ES-I3 (cell line): ENCODE data around the gene CCDC187.

ENCODE experiments used
- H3K36me3 ChIP-seq: 2 replicates; pipeline ENCODE4 v1.6.1; 2013; ENCODE audit warnings: mild to moderate bottlenecking, low read length, control low read depth, moderate library complexity; ENCODE audit not compliant: insufficient read depth
- H3K4me1 ChIP-seq: 2 replicates; pipeline ENCODE4 v1.6.1; 2013; ENCODE audit warnings: mild to moderate bottlenecking, control low read depth, low read length; ENCODE audit not compliant: insufficient read depth
- H3K9ac ChIP-seq: 2 replicates; pipeline ENCODE4 v1.6.1; 2013; ENCODE audit warnings: low read depth, mild to moderate bottlenecking, low read length, moderate library complexity
- H3K9me3 ChIP-seq: 2 replicates; pipeline ENCODE4 v1.6.1; 2013; ENCODE audit warnings: mild to moderate bottlenecking, low read length, moderate library complexity; ENCODE audit not compliant: control insufficient read depth, insufficient read depth

CCDC187 gene

DNA sequence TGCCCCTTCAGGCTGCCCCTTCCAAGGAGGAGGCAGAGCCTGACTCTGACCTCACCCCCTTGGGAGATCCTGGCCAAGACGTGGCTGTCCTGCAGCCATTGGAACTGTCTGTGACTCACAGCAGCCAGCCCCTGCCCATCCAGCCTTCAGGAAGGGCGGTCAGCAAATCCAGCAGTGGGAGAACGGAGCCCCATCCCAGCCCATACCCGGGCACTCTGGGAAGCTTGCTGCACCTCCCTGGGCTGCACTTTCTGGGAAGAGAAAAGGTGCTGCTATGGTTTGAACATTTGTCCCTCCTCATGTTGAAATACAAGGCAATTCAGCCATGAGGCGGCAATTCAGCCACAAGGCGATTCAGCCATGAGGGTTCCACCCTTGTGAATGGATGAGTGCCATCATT, 24.4 kb downstream of the CCDC187 start:
- H3K36me3 ChIP-seq: no peaks in the 10 kb centered on the region
- no peaks in the 10 kb centered on the region for H3K9me3 ChIP-seq
- H3K9ac ChIP-seq: no peak overlapping the region
- peaks cover 4% of the 10 kb centered on the region; the same call in 1 of the 2 replicates for H3K4me1 ChIP-seq

- Histone ChIP-seq H3K36me3 (no peaks in the 10 kb centered on the region), H3K9me3 (no peaks in the 10 kb centered on the region), H3K4me1 (peaks cover 4% of the 10 kb centered on the region; the same call in 1 of the 2 replicates), H3K9ac (no peak overlapping the region)
These were observed 25.0 kb downstream of the CCDC187 start for GRCh38 chr9:136278894-136279293.

DNA sequence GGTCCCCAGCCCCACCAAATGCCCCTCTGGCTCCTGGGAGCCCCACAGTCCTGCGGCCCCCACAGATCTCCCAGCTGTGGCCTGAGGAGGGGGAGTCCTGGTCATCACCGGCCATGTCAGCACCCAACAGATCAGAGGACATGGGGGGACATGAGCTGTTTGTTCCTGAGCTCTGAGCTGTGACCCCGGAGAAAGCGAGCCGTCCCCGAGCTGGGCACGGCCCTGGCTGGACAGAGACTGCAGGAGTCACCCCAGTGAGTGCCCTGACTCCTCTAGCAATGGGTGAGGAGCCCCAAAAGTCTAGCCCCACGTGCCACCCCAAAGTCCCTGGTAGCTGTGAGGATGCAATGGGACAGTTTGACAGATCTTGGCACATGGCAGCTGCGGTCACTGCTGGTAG, 25.7 kb downstream of the CCDC187 start:
- H3K9ac ChIP-seq: no peak overlapping the region
- no peaks in the 10 kb centered on the region for H3K9me3 ChIP-seq
- H3K4me1 ChIP-seq: peaks cover 4% of the 10 kb centered on the region; the same call in 1 of the 2 replicates
- no peaks in the 10 kb centered on the region for H3K36me3 ChIP-seq

GRCh38 chr9:136277746-136278145, 26.1 kb downstream of the CCDC187 start:
- Histone ChIP-seq H3K9me3 (no peaks in the 10 kb centered on the region), H3K4me1 (0 out of 2 replicates have a peak, but pooled peaks cover 4% of the 10 kb centered on the region), H3K9ac (no peak overlapping the region), H3K36me3 (no peaks in the 10 kb centered on the region)

DNA sequence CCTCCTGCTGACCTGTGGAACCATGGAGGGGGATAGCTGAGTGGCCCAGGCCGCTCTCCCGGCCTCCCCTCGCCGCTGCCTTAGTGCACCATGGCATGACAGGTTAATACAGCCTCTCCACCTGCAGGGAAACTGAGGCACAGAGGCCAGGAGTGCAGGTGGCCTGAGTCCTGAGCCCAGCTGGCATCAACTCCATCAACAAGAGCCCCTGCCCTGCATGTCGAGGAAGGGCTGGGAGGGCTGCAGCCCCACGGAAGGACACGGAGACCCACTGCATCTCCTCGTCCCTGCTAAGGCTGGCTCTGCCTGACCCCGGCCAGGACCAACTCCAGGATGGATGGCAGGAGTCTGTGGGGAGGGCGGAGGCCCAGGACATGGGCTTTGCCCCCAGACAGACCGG, 27.2 kb downstream of the CCDC187 start:
- Histone ChIP-seq H3K4me1 (0 out of 2 replicates have a peak, but pooled peaks cover 4% of the 10 kb centered on the region), H3K9me3 (no peaks in the 10 kb centered on the region), H3K36me3 (no peaks in the 10 kb centered on the region), H3K9ac (no peak overlapping the region)

DNA sequence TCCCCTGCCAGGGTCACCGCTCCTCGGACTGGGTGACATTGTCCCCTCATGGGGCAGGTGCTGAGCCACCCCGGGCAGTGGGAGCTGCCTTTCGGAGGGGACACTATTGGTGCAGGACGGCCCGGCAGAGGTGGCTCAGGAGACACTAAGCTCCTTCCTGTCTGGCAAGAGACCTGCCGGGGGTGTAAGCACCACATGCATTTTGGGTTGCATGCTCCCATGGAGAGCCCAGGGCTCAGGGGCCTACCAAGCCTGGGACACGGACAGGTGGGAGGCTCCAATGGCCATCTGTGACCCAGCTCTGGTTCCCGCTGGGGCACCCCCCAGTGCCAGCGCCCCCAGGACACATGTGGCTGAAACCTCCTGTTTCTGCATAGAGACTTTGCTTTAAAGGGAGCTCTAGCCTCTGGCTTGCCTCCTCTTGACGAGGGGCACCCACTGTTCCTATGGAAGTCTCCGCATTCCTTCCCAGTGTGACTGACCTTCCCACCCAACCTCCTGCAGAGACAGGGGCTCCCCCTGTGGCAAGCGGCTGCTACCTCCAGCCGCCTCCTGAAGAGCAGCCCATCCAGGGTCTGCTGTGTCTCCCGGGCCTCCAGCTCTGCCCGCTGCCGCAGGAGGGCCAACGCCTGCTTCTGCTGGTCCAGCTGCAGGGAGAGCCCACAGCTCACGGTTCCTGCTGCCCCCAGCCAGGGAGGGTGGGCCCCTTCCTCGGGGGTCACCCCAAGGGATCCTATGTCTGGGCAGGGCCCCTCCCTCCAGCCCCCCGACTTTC, 28.1 kb downstream of the CCDC187 start:
- Histone ChIP-seq H3K9me3 (no peaks in the 10 kb centered on the region), H3K9ac (no peak overlapping the region), H3K4me1 (0 out of 2 replicates have a peak, but pooled peaks cover 4% of the 10 kb centered on the region), H3K36me3 (no peaks in the 10 kb centered on the region)

- Histone ChIP-seq H3K36me3 (no peaks in the 10 kb centered on the region), H3K9ac (no peak overlapping the region), H3K9me3 (no peaks in the 10 kb centered on the region), H3K4me1 (0 out of 2 replicates have a peak, but pooled peaks cover 4% of the 10 kb centered on the region)
These were observed 28.9 kb downstream of the CCDC187 start for GRCh38 chr9:136274786-136275654.

DNA sequence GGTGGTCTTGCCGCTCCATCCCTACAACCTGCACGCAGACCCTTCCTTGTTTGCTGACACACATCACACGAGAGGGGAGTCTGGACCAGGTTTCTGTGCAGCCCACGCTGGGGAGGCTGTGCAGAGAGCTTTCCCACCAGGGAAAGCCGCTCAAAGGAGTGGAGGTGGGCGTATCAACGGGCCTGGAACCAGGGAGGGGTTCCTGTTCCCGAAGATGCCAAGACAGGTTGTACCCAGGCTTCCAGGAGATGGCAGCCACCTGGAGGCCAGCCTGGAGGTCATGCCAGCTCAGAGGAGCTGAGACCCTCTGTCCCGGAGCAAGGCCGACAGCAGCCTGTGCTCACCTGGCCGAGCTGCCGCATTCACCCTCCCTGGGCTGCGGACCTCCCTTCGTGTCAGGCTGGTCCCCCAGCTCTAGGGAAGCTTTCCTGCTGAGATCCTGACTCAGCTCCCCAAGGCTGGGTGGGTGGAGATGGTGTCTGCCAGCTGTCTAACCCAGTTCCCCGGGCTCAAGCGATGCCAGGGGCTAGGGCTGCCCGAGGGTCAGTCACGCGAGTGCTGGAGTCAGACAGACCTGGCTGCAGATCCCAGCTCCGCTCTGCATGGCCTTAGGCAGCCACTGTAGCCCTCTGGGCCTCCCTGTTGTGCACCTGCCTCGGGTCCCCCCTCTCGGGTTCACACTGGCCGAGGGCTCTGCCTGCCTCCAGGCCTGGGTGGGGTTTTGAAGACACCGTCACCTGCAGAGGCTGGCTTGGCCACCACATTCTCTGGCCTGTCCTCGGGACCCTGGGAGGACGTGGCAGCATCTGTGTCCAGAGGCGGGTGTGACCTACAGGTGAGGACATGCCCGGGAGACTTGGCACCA, 29.7 kb downstream of the CCDC187 start:
- H3K9ac ChIP-seq: no peak overlapping the region
- H3K36me3 ChIP-seq: no peaks in the 10 kb centered on the region

GRCh38 chr9:136273244-136273865, 30.5 kb downstream of the CCDC187 start:
- Histone ChIP-seq H3K9ac (no peak overlapping the region), H3K4me1 (0 out of 2 replicates have a peak, but pooled peaks cover 4% of the 10 kb centered on the region), H3K36me3 (no peaks in the 10 kb centered on the region), H3K9me3 (no peaks in the 10 kb centered on the region)

More for the DNA sequence above, 29.7 kb downstream of the CCDC187 start:
- Histone ChIP-seq H3K9me3 (no peaks in the 10 kb centered on the region), H3K4me1 (0 out of 2 replicates have a peak, but pooled peaks cover 4% of the 10 kb centered on the region)

GRCh38 chr9:136270173-136270705, 33.7 kb downstream of the CCDC187 start:
- no peak overlapping the region for H3K9ac ChIP-seq
- H3K9me3 ChIP-seq: no peaks in the 10 kb centered on the region
- no peaks in the 10 kb centered on the region for H3K36me3 ChIP-seq
- H3K4me1 ChIP-seq: no peaks in the 10 kb centered on the region

DNA sequence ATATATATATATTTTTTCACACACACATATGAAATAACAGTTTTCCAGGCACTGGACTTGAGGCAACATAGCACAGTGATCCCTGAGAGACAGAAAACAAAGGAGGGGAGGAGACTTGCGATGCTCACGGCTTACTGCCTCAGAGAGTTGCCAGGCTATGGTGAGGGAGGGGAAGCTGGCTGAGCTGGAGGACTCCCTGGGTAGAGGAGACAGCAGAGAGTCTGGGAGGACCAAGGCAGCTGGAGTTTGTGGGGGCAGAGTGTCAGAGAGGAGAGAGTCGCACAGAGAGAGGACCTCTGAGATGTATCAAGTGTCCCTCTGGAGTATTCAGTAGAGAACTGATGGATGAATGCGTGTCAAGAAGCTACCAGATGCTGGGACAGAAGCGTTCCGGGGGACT, 35.2 kb downstream of the CCDC187 start:
- H3K9ac ChIP-seq: no peak overlapping the region
- no peaks in the 10 kb centered on the region for H3K36me3 ChIP-seq
- no peaks in the 10 kb centered on the region for H3K4me1 ChIP-seq
- no peaks in the 10 kb centered on the region for H3K9me3 ChIP-seq

DNA sequence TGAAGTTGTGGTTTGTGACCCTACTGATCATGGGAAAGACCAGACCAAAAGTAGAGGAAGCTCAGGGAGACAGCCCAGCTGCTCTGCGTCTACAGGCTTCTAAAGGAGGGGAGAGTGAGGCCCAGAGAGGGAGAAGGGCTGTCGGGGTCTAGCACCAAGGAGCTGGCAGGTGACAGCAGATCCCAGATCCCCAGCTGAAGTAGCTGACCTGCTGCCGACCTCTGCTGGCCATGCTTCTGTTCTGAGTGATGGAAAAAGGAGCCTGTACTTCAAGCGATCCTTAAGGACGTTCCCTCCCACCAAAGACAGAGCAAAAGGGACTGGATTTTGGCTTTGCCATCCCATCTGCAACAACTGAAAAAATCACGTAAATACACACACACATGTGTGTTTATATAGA, 35.6 kb downstream of the CCDC187 start:
- no peaks in the 10 kb centered on the region for H3K4me1 ChIP-seq
- H3K9ac ChIP-seq: no peak overlapping the region; the same call in 1 of the 2 replicates
- no peaks in the 10 kb centered on the region for H3K36me3 ChIP-seq
- no peaks in the 10 kb centered on the region for H3K9me3 ChIP-seq

DNA sequence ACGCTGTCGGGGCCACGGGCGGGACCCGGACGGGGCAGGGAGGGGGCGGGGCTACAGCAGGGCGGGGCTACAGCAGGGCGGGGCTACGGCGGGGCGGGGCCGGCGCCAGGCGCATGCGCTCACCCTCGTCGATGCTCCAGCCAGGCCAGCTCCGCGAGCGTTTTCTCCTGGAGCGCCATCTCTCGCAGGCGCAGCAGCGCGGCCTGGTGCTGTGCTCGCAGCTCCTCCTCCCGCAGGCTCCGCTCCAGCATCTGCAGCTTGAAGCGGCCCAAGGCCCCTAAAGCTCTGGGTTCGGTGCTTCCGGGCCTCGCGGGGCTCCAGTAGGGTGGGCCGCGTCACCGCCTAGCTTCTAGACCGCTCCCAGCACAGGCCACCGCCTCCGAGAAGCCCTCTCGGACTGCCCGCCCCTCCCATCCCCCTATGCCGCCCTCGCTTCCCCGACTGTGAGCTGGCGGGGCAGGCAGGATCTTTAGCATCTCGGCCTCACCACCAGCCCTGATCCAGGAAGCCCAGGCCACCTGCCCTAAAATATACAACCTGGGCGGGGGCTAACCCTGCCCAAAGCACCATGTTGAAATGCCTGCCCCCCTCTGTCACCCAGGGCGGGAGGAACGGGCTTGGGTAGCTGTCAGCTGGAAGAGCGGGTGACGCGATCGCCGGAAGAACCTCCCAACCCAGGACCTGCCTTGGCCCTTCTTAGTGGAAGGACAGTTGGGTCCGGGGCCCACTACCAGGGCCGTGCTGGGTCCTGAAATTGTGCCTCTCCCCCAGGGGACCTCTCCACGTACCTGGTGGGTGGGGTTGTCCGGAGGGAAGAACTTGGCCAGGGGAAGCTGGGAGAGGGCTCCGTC, 36.4 kb downstream of the CCDC187 start:
- no peaks in the 10 kb centered on the region for H3K4me1 ChIP-seq
- H3K9me3 ChIP-seq: no peaks in the 10 kb centered on the region
- H3K9ac ChIP-seq: peak overlapping the region; percentile 68; the same call in 1 of the 2 replicates
- no peaks in the 10 kb centered on the region for H3K36me3 ChIP-seq
